ENCODE data around the gene KRTAP16-1.
A peak's percentile ranks its signal among the peaks of the same experiment; 100 is the strongest.

Gene KRTAP16-1

DNA sequence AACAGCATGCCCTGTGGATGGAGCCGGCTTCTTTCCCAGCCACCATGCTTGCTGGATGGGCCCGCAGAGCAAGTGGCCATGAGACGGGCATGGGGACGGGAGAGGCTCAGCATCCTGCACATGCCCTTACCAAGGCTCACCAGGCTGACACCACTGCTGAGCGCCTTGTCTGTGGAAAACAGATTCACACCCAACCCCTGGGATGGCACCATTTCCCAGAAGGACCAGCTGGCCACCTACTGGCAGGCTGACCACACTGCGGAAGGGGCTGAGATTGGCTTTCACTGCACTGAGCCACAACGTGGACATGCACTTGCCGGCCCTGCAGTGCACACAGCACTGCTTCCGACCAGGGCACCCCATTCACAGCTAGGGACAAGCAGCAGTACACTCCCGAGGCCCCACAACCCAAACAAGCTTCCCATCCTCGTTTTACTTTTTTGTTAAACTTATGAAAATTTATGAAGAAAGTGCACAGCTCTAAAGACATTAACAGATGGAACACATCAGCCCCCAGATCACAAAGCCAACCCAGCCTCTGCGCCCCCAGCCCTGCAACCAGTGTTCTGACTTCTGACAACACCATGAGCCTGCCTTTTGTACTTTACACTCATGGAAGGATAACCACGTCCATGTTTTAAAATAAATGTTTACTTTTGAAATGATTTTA lies 20.3 kb upstream of the KRTAP16-1 start:
- ATAC-seq: peak; percentile 21
- DNase-seq: peak; percentile 40

GRCh38 chr17:41328207-41328606 lies 19.1 kb upstream of the KRTAP16-1 start:
- ATAC-seq: no peak
- DNase-seq: no peak

DNA sequence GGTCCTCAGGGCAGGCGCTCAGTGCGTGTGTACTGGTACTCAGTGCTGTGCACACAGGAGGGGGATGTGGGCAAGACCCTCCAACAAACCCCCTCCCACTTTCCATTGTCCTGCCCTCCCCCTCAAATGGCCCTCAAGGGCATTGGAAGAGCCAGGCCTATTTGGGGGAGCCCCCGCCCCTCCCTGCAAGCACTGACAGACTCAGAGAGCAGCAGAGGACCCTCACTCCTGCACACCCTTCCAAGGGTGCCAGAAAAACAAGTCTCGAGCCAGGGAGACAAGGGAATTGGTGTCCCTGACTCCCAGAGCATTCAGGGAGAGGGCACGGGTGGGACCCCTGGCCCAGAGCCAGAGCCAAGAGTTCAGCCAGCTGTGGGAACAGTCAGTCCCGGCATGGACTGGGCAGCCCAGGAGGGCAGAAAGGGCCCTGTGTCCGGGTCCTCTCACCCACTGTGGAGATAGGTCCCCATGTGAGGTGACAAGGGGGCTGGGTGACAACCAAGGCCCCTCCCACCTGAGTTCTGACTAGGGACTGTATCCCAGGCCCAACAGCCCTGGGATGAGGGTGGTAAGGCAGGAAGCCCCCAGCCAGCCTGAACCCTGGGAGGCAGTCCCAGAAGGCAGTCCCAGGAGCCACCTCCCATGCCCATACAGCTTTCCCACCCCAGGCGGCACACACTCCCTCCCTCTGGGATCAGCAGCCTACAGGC lies 18.5 kb upstream of the KRTAP16-1 start:
- no peak for DNase-seq
- no peak for ATAC-seq

DNA sequence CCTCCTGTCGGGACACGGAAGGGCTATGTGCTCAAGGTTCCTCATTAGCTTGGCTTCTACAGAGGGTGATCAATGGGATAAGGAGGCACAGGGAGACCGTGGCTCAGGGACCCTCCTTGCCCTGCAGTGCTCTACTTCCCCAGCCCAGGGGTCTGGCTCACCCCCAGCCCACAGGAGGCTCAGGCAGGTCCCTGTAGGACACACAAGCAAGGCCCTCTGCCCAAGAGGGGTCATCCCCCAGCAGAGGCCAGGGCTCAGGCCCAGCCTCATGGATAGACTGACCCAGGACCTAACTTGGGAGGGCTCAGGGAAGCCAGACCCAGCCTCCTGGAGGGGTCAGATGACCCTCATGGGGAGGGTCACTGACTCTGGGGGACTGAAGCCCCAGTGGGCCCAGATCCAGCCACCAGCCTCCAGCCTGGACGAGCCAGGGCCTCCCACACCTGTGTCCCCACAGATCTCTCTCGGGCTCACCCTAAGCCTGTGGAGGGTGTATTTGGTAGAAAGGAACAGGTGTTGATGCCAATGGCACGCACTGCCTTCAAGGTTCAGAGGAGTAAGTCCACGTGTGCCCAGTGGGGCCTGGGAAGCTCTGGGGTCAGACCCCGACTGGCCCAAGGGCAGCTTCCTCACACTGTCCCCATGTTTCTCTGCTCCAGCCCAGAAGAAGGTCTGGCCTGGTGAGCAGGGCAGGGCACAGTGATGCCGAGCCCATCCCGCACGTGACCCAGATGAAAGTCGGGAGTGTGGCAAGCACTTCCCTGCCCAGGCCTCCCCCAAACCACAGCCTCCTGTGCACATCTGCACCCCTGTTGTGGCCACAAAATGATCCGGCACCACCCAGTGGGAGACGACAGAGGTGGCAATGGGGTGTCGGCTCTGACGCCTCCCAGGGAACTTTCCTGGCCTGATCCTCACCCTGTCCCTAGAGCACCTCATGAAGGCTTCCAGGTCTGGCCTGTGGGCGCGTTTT lies 17.4 kb upstream of the KRTAP16-1 start:
- DNase-seq: no peak
- ATAC-seq: no peak

DNA sequence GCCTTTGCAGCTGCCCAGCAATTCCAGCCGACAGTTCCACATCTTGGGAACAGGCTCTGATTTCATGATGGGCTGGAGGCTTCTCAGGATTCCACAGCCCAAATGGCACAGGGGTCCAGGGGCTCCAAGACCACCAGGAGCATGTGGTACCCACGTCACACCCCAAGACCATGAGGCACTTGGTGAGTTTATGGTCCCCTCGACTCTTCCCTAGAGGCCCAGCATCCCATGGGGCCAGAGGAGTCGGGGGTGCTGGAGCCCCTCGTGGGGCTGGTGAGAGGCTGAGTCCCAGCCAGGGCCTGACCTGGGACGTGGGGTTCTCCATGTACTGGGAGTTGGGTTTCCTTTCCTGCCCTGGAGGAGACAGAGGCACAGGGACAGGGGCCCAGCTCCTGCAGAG lies 16.5 kb upstream of the KRTAP16-1 start:
- no peak for ATAC-seq
- DNase-seq: no peak

- DNase-seq (no peak), ATAC-seq (no peak)
Measured at GRCh38 chr17:41325126-41325525, 16.0 kb upstream of the KRTAP16-1 start.

DNA sequence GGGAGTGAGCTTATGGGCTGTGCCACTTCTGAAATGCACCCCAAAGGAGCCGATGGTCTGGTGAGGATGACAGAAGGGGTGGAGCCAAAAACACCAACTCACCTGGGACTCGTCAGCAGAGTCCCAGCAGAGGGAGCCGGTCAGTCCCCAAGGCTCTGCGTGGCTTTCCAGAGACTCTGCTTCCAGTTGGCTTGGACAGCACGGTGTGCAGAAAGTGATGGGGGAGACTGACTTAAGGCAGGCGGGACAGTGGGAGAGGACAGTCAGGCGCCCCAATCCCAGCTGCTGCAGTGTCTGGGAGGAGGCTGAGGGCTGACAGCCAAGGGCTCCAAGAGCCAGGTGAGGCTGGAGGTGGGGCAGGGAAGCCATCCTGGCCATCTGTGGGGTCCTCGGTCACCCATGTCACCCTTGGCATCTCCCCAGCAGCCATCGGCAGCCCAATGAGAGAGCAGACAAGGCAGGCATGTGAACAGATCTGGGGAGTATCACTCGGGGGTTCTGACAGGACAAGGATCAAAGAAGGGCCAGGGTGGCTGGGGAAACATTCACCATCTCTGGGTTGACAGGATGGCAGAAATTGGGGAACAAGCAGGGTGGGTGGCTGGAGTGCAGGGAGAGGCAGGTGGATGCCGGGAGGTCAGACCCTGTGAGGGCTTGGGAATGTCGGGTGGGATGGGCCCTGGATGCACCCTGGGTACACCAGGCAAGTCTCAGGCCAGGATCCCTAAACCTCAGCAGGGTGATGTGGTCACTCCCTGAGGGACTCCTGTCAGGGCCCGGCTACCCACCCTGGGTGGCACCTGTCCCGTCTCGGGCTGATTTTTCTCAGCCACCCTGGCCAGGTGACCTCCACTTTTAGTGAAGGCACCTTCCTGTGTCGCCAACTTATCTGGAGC lies 15.3 kb upstream of the KRTAP16-1 start:
- ATAC-seq (no peak), DNase-seq (no peak)

DNA sequence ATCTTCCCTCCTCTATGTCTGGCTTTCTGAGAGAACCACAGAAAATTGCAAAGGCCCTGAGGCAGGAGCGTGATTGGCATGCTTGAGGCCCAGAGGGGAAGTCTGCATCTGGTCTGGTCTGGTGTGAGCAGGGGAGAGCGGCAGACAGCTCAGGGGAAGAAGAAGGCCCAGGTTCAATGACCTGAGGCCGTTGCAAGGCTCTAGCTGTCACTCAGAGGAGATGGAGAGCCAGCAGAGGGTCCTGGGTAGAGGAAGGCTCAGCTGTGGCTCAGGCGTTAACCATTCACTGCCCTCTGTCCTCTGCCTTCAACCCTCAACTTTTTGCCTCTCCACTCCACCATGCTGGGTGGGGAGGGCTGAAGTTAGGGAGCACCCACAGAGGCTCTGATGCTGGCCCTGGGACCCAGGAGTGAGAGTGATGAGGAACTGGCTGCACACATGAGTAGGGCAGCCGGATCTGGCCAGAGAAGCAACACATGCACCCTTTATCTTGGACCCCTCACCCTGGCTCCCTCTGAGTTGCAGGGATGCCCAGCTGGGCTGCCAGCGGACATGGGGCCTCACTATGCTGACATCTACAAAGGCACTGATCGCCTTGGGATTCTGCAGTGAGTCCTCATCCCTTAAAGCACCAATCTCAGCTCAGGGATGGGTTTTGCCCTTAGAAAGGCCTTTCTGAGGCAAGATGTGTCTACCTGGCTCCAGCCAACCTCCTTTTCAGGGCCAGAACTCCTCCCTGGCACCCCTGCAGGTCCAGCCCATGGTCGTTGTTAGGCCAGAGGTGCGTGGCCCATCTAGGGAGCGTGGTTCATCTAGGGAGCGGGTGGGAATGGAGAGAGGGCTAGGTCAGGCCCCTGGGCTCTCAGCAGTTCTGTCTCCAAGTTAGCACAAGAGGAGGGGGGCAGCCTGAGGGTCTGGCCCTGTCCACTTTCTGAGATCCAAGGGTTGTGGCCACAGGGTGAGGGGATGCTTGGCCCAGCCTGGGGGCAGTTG lies 14.1 kb upstream of the KRTAP16-1 start:
- no peak for ATAC-seq
- no peak for DNase-seq

DNA sequence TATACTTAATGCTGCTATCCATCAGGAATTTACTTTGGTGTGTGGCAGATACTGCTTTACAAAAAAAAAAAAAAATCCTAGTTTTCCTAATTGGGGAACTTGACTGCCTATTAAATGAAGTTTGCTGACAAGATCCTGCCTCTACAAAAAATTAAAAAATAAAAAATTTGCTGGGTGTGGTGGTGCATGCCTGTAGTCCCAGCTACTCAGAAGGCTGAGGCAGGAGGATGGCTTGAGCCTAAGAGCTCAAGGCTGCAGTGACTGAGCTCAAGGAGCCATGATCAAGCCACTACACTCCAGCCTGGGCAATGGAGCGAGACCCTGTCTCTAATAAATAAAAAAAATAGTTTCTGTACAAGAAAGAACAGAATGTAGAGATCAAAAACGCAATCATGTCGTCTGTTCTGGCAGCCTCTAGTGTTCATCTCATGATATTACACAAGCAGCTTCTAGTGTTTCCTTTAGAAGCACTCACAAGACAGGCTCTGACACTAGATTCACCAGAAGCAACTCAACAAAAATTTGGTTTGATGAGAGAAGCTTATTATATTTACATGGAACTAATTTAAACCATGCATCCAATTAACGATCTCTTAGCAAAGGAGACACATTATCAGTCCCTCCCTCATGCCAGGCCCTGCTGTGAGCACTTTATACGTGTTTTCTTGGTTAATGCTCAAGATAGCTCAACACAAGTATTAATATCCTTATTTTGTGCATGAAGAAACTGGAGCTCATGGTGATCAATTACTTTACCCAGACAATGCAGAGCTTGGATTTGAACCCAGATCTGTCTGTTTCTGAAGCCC lies 13.2 kb upstream of the KRTAP16-1 start:
- no peak for DNase-seq
- peak; percentile 45 for ATAC-seq

- no peak for ATAC-seq
Measured at GRCh38 chr17:41318231-41318630, 9.1 kb upstream of the KRTAP16-1 start.

DNA sequence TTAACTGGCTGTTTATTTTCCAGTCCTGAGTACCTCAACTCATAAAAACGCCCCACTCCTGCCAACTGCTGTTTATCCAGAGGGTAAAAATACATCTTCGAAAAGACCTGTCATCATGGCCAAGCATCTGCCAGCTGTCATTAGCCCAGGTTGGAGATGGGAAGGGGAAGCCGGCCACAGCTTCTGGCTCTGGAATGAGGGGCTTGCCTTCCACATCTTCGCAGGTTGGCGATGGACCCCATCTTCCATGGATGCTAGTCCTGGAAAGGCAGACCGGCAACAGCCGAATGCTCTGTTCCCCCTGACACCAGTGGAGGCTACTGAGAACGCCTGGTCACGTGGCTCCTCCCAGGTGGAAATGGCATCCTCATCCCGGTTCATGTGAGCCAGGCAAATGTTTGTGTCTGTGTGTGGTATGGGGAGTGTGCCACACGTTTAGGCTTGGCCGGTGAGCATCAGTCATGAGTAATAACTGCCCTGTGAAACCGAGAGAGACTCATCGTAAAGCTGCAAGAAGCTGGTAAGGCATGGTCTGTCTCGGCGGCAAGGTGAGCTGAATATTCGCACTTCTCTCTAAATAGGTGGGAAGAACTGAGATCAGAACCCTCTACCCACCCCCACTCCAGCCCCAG lies 6.8 kb upstream of the KRTAP16-1 start:
- DNase-seq (no peak), ATAC-seq (no peak)

More at GRCh38 chr17:41318231-41318630, 9.1 kb upstream of the KRTAP16-1 start:
- no peak for DNase-seq

DNA sequence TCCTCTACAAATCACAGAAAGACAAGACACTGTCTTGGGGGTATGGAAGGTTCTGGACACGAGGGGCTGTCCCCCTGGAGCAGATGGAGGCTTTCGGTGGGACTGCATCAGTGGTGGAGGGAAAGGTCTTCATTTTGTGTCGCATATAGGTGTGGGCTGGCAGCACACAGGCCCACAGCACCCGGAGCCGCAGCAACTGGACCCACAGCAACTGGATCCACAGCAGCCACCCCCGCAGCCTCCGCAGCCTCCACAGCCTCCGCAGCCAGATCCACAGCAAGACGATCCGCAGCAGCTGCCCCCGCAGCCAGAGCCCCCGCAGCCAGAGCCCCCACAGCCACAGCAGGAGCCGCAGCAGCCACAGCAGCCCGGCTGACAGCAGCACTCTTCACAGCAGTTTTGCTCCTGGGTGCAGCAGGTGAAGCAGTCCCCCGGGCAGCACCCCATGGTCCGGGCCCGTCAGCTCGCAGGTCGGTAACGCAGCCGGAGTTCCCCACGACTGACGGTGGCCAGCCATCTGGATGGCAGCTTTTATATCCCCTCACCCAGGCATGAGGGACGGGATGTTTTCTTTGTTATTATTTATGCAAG lies 6.2 kb upstream of the KRTAP16-1 start, which contains the start of gene KRTAP17-1:
TSS of gene KRTAP17-1 (minus strand) at position 507 of the 591 bp plus-strand sequence. CDS start at position 447, 60 bp downstream.
- ATAC-seq (no peak), DNase-seq (no peak)

DNA sequence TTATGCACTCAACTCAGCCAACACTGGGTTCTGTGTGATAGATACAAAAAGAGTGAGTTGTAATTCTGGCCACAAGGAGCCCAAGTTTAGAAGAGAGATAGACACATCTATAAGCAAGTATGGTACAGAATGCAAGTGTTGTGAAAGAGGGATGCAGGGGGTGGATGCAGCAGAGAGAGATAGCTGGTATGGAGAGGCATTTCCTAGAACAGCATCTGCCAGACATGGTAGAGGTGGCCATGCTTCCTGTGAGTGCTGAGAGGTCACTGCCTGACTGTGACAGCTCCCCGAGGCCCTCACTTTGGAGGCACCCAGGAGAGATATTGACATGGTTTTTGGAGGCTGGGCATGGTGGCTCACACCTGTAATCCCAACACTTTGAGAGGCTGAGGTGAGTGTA lies 2.0 kb upstream of the KRTAP16-1 start:
- ATAC-seq (no peak), DNase-seq (no peak)

DNA sequence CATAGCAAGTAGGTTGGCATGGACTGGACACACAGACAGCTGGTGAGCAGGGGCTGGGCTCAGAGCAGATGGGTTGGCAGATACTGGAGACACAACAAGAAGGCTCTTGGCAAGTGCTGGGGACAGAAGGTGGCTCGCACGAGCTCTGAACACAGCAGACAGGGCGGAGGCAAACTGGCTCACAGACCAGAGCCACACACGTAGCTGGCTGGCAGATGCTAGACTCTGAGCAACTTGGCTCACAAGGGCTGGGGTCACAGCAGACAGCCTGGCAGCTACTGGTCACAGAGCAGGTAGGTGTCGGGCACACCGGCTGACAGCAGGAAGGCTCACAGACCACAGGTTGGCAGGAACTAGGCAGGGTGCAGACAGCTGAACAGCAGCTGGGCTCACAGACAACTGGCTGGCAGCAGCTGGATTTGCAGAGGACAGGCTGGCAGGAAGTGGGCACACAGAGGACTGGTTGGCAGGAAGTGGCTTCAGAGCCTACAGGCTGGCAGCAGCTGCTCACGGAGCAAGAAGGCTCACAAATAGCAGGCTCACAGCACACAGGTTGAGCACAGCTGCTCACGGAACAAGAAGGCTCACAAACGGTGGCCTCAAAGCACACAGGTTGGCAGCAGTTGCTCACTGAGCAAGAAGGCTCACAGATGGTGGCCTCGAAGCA lies 725 bp downstream of the KRTAP16-1 start:
- DNase-seq (peak; percentile 54), ATAC-seq (peak; percentile 77)

GRCh38 chr17:41307647-41308046 lies 1.5 kb downstream of the KRTAP16-1 start:
- DNase-seq: no peak
- no peak for ATAC-seq

- no peak for DNase-seq
- no peak for ATAC-seq
Measured at GRCh38 chr17:41304091-41304490, 5.0 kb downstream of the KRTAP16-1 start.

- DNase-seq: no peak
- no peak for ATAC-seq
Measured at GRCh38 chr17:41302981-41303380, 6.1 kb downstream of the KRTAP16-1 start.

All from stimulated activated naive CD8-positive, alpha-beta T cell treated with anti-CD3 and anti-CD28 coated beads, Interleukin-15, Interleukin-2, amounts not matched to agents 100 U/mL and 50 U/mL, for 24 hours (primary cell).